Breast epithelium (tissue), 4 donors: ENCODE data around the gene DBP. TPM values are rescaled to one million over a fixed set of nuclear protein-coding genes. Genes with fewer than 3 reads are reported as not detected.

Source experiments
- DNase-seq, 2 donors: peaks; one replicate each; pipeline ENCODE4 v3.0.0-alpha.2; 2019; ENCODE audit warnings: low spot score in 2 of 2
- H3K27ac ChIP-seq, 2 donors: fragments of 200-600 bp; sonication (generic) in 1 of 2; one replicate each; pipeline ENCODE4 v1.5.1; 2016 to 2019; ENCODE audit warnings: mild to moderate bottlenecking in 1 of 2
- H3K27me3 ChIP-seq, 2 donors: fragments of 200-600 bp; sonication (generic) in 1 of 2; one replicate each; pipeline versions ENCODE4 v1.5.1 to v1.6.0; 2017 to 2019; ENCODE audit warnings: control low read depth in 1 of 2, mild to moderate bottlenecking in 1 of 2
- H3K36me3 ChIP-seq: fragments of 200-600 bp; one replicate; pipeline ENCODE4 v1.5.1; 2019
- H3K4me1 ChIP-seq, 2 donors: fragments of 200-600 bp; sonication (generic); one replicate each; pipeline ENCODE4 v1.5.1; 2016 to 2019; ENCODE audit warnings: control low read depth in 1 of 2
- H3K4me3 ChIP-seq, 3 donors: fragments of 200-600 bp; sonication (generic); 1 replicate in 2 of 3; 2 replicates in 1 of 3; pipeline ENCODE4 v1.5.1; 2016 to 2019; ENCODE audit warnings: mild to moderate bottlenecking in 3 of 3, moderate library complexity in 2 of 3
- H3K9me3 ChIP-seq, 2 donors: fragments of 200-600 bp; sonication (generic) in 1 of 2; one replicate each; pipeline ENCODE4 v1.5.1; 2016 to 2019; ENCODE audit warnings: control low read depth in 1 of 2
- CTCF ChIP-seq, 3 donors: fragments of 450-650 bp; IDR thresholded peaks; one replicate each; pipeline ENCODE4 v1.5.1; 2016 to 2017; ENCODE audit warnings: antibody characterized with exemption in 3 of 3, mild to moderate bottlenecking in 3 of 3, moderate library complexity in 3 of 3
- POLR2A ChIP-seq: fragments of 450-650 bp; IDR thresholded peaks from one replicate; pipeline ENCODE4 v1.6.1; 2016; ENCODE audit warnings: antibody characterized with exemption, mild to moderate bottlenecking, moderate library complexity
- POLR2AphosphoS5 ChIP-seq, 3 donors: sonication (generic); formaldehyde crosslinking; IDR thresholded peaks; one replicate each; pipeline ENCODE4 v1.6.1; 2017; ENCODE audit warnings: antibody characterized with exemption in 3 of 3
- intact Hi-C: fragments of 100-400 bp; cut with DNase I; formaldehyde crosslinking; loops from one replicate; pipeline ENCODE4 v1.15.1; 2023; ENCODE audit warnings: low total_unique reads
- total RNA-seq, 3 donors: library from RNA; depleted of rRNA; stranded (reverse); fragments of >200 nt; gene quantifications; one replicate each; pipeline ENCODE4 v1.1.0, GENCODE V29; 2016

DBP gene
- total RNA-seq, 3 donors from 2014 or later = 3.9 to 10.8 (median 5.0) TPM

- no peak for TF ChIP-seq POLR2AphosphoS5 (IDR thresholded peaks at IDR 0.05)
- TF ChIP-seq POLR2A = no peak
- TF ChIP-seq CTCF (IDR thresholded peaks at IDR 0.05) = no peak
- Histone ChIP-seq H3K4me1 (peaks cover 4 to 27% of the 10 kb centered on the region in 2 donors), H3K27ac (peak overlapping the region; percentile 55 to 63), H3K36me3 (no peaks in the 10 kb centered on the region), H3K27me3 (no peaks in the 10 kb centered on the region), H3K9me3 (no peaks in the 10 kb centered on the region), H3K4me3 (peak overlapping the region in 2 of 3 donors; percentile 7 to 33)
- DNase-seq = no peak
- intact Hi-C loops = no loop called here
Measured at GRCh38 chr19:48613024-48613851, 23.9 kb downstream of the DBP start.

- TF ChIP-seq POLR2A (no peak), CTCF (IDR thresholded peaks at IDR 0.05) (no peak), POLR2AphosphoS5 (IDR thresholded peaks at IDR 0.05) (no peak)
- H3K9me3 ChIP-seq = no peaks in the 10 kb centered on the region
- intact Hi-C loops = no loop called here
- DNase-seq = no peak
- no peaks in the 10 kb centered on the region for H3K27me3 ChIP-seq
- no peak overlapping the region for H3K27ac ChIP-seq
- no peaks in the 10 kb centered on the region for H3K36me3 ChIP-seq
- H3K4me3 ChIP-seq = no peak overlapping the region
- peaks cover 4 to 13% of the 10 kb centered on the region in 2 donors for H3K4me1 ChIP-seq
Measured at GRCh38 chr19:48611872-48612271, 25.3 kb downstream of the DBP start.

DNA sequence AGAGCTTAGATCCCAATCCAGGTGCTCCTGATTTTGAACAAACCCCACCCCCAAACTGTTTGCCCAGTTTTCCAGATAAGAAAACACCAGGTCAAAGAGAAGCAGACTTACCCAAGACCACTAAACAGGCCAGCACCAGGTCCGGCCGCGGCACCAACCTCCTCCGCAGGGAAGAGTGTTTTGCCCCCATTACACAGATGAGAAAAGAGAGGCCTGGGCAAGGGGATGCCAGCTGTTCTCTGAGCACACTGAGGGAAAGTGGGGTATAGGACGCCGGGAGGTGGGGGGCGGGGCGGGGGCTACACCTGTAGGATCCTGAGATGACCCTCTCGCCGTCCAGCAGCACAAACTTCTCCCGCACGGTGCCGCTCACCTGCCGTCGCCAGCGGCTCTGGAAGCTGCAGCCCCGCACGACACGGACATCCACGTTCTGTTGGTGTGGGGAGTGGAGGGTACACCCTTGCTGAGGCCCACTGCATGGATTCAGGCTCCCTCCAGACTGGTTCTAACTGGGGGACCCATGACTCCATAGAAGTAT, 27.5 kb downstream of the DBP start:
- H3K27me3 ChIP-seq = no peaks in the 10 kb centered on the region
- no peak overlapping the region for H3K4me3 ChIP-seq
- peaks cover 0 to 4% of the 10 kb centered on the region in 2 donors for H3K4me1 ChIP-seq
- no peak overlapping the region for H3K27ac ChIP-seq
- no peak for DNase-seq
- intact Hi-C loops = no loop called here
- no peaks in the 10 kb centered on the region for H3K36me3 ChIP-seq
- TF ChIP-seq POLR2AphosphoS5 (IDR thresholded peaks at IDR 0.05) (no peak), POLR2A (no peak), CTCF (IDR thresholded peaks at IDR 0.05) (no peak)
- no peaks in the 10 kb centered on the region for H3K9me3 ChIP-seq

- TF ChIP-seq POLR2AphosphoS5 (IDR thresholded peaks at IDR 0.05) = no peak
- TF ChIP-seq CTCF (IDR thresholded peaks at IDR 0.05) = peak in 2 of 3 donors; percentile 19 to 20
- no peak for TF ChIP-seq POLR2A
- H3K27me3 ChIP-seq = no peaks in the 10 kb centered on the region
- H3K4me1 ChIP-seq = peaks cover 0 to 4% of the 10 kb centered on the region in 2 donors
- H3K27ac ChIP-seq = no peak overlapping the region
- no peak for DNase-seq
- H3K36me3 ChIP-seq = no peaks in the 10 kb centered on the region
- H3K9me3 ChIP-seq = no peaks in the 10 kb centered on the region
- no peak overlapping the region for H3K4me3 ChIP-seq
- intact Hi-C loops = no loop called here
Measured at GRCh38 chr19:48608798-48609263, 28.3 kb downstream of the DBP start.

DNA sequence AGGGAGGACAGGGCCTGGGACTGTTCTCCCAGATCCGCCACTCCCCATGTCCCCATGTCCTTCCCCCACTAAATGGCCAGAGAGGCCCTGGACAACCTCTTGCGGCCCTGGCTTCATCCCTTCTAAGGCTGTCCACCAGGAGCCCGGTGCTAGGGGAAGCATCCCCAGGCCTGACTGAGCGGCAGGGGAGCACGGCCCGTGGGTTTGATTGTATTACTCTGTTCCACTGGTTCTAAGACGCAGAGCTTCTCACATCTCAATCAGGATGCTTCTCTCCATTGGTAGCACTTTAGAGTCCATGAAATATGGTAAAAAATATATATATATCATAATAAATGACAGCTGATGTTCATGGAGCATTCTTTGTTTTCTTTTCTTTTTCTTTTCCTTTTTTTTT, 29.8 kb downstream of the DBP start:
- intact Hi-C loops = no loop called here
- H3K4me1 ChIP-seq = no peaks in the 10 kb centered on the region

More for the DNA sequence above, 29.8 kb downstream of the DBP start:
- H3K4me3 ChIP-seq = no peak overlapping the region
- H3K27ac ChIP-seq = no peak overlapping the region
- no peaks in the 10 kb centered on the region for H3K36me3 ChIP-seq
- no peaks in the 10 kb centered on the region for H3K9me3 ChIP-seq
- DNase-seq = no peak
- no peak for TF ChIP-seq POLR2AphosphoS5 (IDR thresholded peaks at IDR 0.05)
- no peak for TF ChIP-seq CTCF (IDR thresholded peaks at IDR 0.05)
- TF ChIP-seq POLR2A = no peak
- no peaks in the 10 kb centered on the region for H3K27me3 ChIP-seq
